Neutrophil (primary cell): Measurements from ENCODE around the gene BPIFB2.

ENCODE experiments used
- H3K27ac ChIP-seq: fragments of 200-600 bp; sonication (generic); 2 replicates; pipeline ENCODE4 v1.5.1; 2016; ENCODE audit warnings: mild to moderate bottlenecking, moderate library complexity
- H3K27me3 ChIP-seq: fragments of 200-600 bp; sonication (generic); 2 replicates; pipeline ENCODE4 v1.6.0; 2016; ENCODE audit warnings: mild to moderate bottlenecking
- H3K36me3 ChIP-seq: fragments of 200-600 bp; sonication (generic); 2 replicates; pipeline ENCODE4 v1.5.1; 2017
- H3K4me1 ChIP-seq, 2 experiments: fragments of 200-600 bp in 1 of 2; sonication (generic) in 1 of 2; 1 replicate in 1 of 2; 2 replicates in 1 of 2; pipeline versions ENCODE4 v1.5.1 to v1.6.1; 2013 to 2016; ENCODE audit warnings: low read depth in 1 of 2, low read length in 1 of 2, mild to moderate bottlenecking in 1 of 2, moderate library complexity in 1 of 2; ENCODE audit not compliant: control insufficient read depth in 1 of 2, insufficient read depth in 1 of 2
- H3K4me3 ChIP-seq, 2 experiments: fragments of 200-600 bp in 1 of 2; sonication (generic) in 1 of 2; 1 replicate in 1 of 2; 2 replicates in 1 of 2; pipeline ENCODE4 v1.5.1; 2013 to 2016; ENCODE audit warnings: low read depth in 1 of 2, low read length in 1 of 2, mild to moderate bottlenecking in 1 of 2, moderate library complexity in 1 of 2
- H3K9me3 ChIP-seq: fragments of 200-600 bp; sonication (generic); 2 replicates; pipeline ENCODE4 v1.5.1; 2016
- TF ChIP-seq, protein P1 (sequence below): fragments of 200-600 bp; sonication (generic); IDR thresholded peaks from 2 replicates; pipeline ENCODE4 v1.5.1; 2016; ENCODE audit warnings: antibody characterized with exemption

BPIFB2 gene

DNA sequence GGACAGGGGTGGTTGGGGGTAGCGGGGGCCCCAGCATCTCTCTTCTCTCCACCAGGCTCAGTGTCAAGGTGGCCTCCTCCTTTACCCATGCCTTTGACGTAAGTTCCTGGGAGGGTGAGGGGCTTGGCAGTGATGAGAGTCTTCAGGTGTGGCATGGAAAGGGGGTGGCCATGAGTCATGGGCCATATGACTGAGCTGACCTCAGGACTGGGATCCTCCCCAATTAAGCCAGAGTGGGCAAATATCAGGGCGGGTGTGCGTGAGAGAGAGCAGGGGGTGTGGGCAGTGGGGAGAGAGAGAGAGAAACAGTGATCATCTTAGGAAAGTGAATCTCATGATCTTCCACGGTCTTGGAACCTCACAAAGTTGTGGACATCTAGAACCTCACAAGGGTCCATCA is 63.7 kb downstream of the BPIFB2 start:
- no peaks in the 10 kb centered on the region for H3K9me3 ChIP-seq
- TF ChIP-seq, protein P1, sequence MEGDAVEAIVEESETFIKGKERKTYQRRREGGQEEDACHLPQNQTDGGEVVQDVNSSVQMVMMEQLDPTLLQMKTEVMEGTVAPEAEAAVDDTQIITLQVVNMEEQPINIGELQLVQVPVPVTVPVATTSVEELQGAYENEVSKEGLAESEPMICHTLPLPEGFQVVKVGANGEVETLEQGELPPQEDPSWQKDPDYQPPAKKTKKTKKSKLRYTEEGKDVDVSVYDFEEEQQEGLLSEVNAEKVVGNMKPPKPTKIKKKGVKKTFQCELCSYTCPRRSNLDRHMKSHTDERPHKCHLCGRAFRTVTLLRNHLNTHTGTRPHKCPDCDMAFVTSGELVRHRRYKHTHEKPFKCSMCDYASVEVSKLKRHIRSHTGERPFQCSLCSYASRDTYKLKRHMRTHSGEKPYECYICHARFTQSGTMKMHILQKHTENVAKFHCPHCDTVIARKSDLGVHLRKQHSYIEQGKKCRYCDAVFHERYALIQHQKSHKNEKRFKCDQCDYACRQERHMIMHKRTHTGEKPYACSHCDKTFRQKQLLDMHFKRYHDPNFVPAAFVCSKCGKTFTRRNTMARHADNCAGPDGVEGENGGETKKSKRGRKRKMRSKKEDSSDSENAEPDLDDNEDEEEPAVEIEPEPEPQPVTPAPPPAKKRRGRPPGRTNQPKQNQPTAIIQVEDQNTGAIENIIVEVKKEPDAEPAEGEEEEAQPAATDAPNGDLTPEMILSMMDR = no peak
- H3K4me3 ChIP-seq = no peak overlapping the region
- no peaks in the 10 kb centered on the region for H3K27me3 ChIP-seq
- peaks cover 0 to 6% of the 10 kb centered on the region in 2 experiments for H3K4me1 ChIP-seq
- H3K36me3 ChIP-seq = no peaks in the 10 kb centered on the region
- no peak overlapping the region for H3K27ac ChIP-seq

- Histone ChIP-seq H3K4me3 (no peak overlapping the region), H3K4me1 (peaks cover 0 to 6% of the 10 kb centered on the region in 2 experiments), H3K27me3 (no peaks in the 10 kb centered on the region), H3K9me3 (no peaks in the 10 kb centered on the region), H3K27ac (no peak overlapping the region), H3K36me3 (no peaks in the 10 kb centered on the region)
- TF ChIP-seq, protein P1 = no peak
Observed at GRCh38 chr20:33072362-33072761, 64.9 kb downstream of the BPIFB2 start.

DNA sequence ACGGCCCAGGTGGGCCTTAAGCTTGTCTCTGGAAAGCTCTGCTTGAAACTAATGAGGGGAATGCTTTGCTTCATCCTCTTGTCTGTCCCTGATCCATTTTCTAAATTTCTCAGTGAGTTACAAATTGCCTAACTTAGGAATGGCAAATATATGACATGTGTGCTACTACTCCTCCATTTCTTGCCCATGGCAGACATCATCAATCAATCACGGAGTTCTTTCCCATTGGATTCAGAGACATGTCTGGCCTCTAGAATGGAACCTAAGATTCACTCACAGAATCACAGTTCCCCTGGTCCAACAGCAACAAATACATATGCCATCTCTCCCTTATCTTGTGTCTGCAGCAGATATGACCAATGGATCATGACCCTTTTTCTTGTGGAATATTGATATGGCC is 65.3 kb downstream of the BPIFB2 start:
- H3K27me3 ChIP-seq = no peaks in the 10 kb centered on the region
- TF ChIP-seq, protein P1 = no peak
- no peak overlapping the region for H3K27ac ChIP-seq
- no peak overlapping the region for H3K4me3 ChIP-seq
- H3K4me1 ChIP-seq = peaks cover 0 to 3% of the 10 kb centered on the region in 2 experiments
- H3K36me3 ChIP-seq = no peaks in the 10 kb centered on the region
- H3K9me3 ChIP-seq = no peaks in the 10 kb centered on the region
